Smooth muscle cell (in vitro differentiated cells): Measurements from ENCODE around the gene PAX3. TPM values are rescaled to one million over a fixed set of nuclear protein-coding genes. Genes with fewer than 3 reads are reported as not detected.

Experiments used
- DNase-seq: peaks from one replicate; lab custom pipeline; 2025; ENCODE audit not compliant: unreplicated experiment; lab: John Stamatoyannopoulos, UW
- H2AFZ ChIP-seq: fragments of 200-600 bp; sonication (generic); 2 replicates; pipeline ENCODE4 v1.6.0; 2016; ENCODE audit warnings: antibody characterized with exemption, low read depth, mild to moderate bottlenecking
- H3F3A ChIP-seq: fragments of 200-600 bp; sonication (generic); 2 replicates; pipeline ENCODE4 v1.6.0; 2017; ENCODE audit warnings: antibody characterized with exemption, low read depth
- H3K27ac ChIP-seq: fragments of 200-600 bp; sonication (generic); 2 replicates; pipeline ENCODE4 v1.5.1; 2016; ENCODE audit warnings: low read depth, mild to moderate bottlenecking
- H3K27me3 ChIP-seq: fragments of 200-600 bp; sonication (generic); 2 replicates; pipeline ENCODE4 v1.6.1; 2016; ENCODE audit warnings: low read depth, mild to moderate bottlenecking
- H3K36me3 ChIP-seq: fragments of 200-600 bp; sonication (generic); 2 replicates; pipeline ENCODE4 v1.5.1; 2016; ENCODE audit warnings: low read depth
- H3K4me1 ChIP-seq: fragments of 200-600 bp; sonication (generic); 2 replicates; pipeline ENCODE4 v1.5.1; 2016; ENCODE audit warnings: low read depth
- H3K4me2 ChIP-seq: fragments of 200-600 bp; sonication (generic); 2 replicates; pipeline ENCODE4 v1.6.0; 2016; ENCODE audit warnings: mild to moderate bottlenecking
- H3K4me3 ChIP-seq: fragments of 200-600 bp; sonication (generic); 2 replicates; pipeline ENCODE4 v1.5.1; 2016; ENCODE audit warnings: mild to moderate bottlenecking
- H3K79me2 ChIP-seq: fragments of 200-600 bp; sonication (generic); 2 replicates; pipeline ENCODE4 v1.6.0; 2016; ENCODE audit warnings: low read depth, mild to moderate bottlenecking
- H3K9ac ChIP-seq: fragments of 200-600 bp; sonication (generic); 2 replicates; pipeline ENCODE4 v1.6.0; 2016; ENCODE audit warnings: low read depth
- H3K9me3 ChIP-seq: fragments of 200-600 bp; sonication (generic); replicated peaks from 2 replicates; pipeline ENCODE4 v1.5.1; 2016; ENCODE audit warnings: low read depth
- H4K20me1 ChIP-seq: fragments of 200-600 bp; sonication (generic); 2 replicates; pipeline ENCODE4 v1.6.0; 2016; ENCODE audit warnings: low read depth
- CTCF ChIP-seq: fragments of 200-600 bp; sonication (generic); IDR thresholded peaks from 2 replicates; pipeline ENCODE4 v1.5.1; 2017; ENCODE audit warnings: borderline replicate concordance, mild to moderate bottlenecking, antibody characterized with exemption; ENCODE audit not compliant: insufficient read depth, poor library complexity, severe bottlenecking
- WGBS: methylation state at CpG from one replicate; pipeline ENCODE4 v1.1.7; 2016; ENCODE audit warnings: low lambda C conversion rate; 5-methylcytosine and 5-hydroxymethylcytosine counted together
- polyA plus RNA-seq: library from polyadenylated mRNA; unstranded; fragments of >200 nt; fragmentation: Nextera tagmentation; extraction: Ambion mirVana; gene quantifications from 2 replicates; pipeline ENCODE4 v1.2.1, GENCODE V29; 2016
- total RNA-seq: library from RNA; depleted of rRNA; stranded (reverse); fragments of >200 nt; gene quantifications from 2 replicates; pipeline ENCODE4 v1.2.3, GENCODE V29; 2014

PAX3 gene
- total and polyA plus RNA-seq, 2 experiments from 2014 or later: 0.94 TPM; not detected in 1

DNA sequence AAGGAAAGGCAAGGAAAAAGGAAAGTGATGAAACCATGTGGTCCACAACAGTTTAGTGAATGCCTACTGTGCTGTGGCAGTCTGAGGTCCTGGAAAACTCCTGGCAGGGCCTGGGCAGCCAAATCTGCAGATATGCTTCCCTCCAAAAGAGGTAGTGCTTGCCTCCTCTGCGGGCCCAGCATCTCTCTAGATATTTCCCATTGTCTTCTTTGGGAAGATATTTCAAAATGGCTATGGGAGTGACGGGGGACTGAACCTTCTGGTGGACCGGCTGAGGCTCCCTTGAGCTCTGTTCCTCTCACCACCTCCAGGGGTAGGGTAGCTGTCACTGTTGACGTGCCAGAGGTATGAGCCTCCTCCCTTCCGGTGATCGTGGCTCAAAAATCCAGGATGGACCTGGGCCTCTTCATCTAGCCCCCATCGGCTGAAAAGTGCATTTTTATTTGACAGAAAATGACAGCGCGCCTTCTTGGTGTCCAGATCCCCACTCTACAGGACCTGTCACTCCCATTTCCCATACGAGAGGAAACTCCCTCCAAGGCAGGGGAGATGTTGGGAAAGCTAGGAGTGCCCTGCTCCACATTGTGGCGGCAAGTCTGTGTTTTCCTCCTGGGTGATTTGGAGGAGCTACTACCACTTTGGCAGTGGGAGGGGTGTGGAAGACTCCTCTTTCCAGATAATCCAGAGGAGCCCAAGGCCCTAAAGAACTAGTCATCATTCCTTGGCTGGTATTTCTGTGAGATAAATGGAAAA, 9.4 kb upstream of the PAX3 start:
- no peak overlapping the region for H3K4me2 ChIP-seq
- H3K4me3 ChIP-seq: no peak overlapping the region
- H3K27ac ChIP-seq: no peak overlapping the region
- DNase-seq: no peak
- no peak for TF ChIP-seq CTCF
- H3K27me3 ChIP-seq: peaks cover 100% of the 10 kb centered on the region
- no peak overlapping the region for H2AFZ ChIP-seq
- H3K9me3 ChIP-seq: no peaks in the 10 kb centered on the region
- H3K79me2 ChIP-seq: no peaks in the 10 kb centered on the region
- H3K36me3 ChIP-seq: no peaks in the 10 kb centered on the region
- H4K20me1 ChIP-seq: no peaks in the 10 kb centered on the region
- peaks cover 43% of the 10 kb centered on the region for H3K4me1 ChIP-seq
- H3F3A ChIP-seq: no peaks in the 10 kb centered on the region
- 23% methylated on average over 11 of the region's 11 CpGs for WGBS
- H3K9ac ChIP-seq: no peak overlapping the region

DNA sequence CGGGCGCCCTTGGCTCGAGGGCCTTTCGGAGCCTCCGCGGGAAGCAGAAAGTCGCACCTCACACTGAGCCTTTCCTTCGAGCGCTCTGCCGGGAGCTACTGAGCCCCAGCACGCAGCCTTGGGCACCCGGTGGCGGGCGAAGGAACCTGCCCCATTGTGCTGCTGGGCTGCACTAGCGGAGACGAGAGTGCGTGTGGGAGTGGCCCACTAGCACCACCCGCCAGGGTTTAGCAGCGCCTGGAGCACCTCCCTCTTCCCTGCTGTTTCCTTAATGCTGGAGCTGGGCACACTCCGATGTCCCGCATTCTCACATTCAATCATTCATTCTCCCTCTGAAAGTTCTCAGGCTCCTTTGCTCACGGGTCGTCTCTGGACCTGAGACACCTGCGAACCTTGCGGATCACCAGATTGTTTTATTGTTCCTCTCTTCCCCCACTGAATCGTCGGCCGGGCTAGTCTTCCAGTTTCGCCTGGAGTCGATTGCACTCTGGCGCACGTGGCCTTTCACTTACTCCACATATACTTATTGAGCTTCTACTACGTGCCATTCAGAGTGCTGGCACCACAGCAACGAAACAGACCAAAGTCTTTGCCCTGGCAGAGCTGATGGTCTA, 8.5 kb upstream of the PAX3 start:
- 3% methylated on average over 34 of the region's 34 CpGs for WGBS
- Histone ChIP-seq H4K20me1 (no peaks in the 10 kb centered on the region), H3K9ac (no peak overlapping the region), H3K79me2 (no peaks in the 10 kb centered on the region), H3K36me3 (no peaks in the 10 kb centered on the region), H3K4me3 (no peak overlapping the region), H3F3A (no peaks in the 10 kb centered on the region), H3K4me2 (no peak overlapping the region), H3K27ac (no peak overlapping the region), H3K27me3 (peaks cover 100% of the 10 kb centered on the region), H3K4me1 (peaks cover 40% of the 10 kb centered on the region), H2AFZ (no peak overlapping the region), H3K9me3 (no peaks in the 10 kb centered on the region)
- no peak for DNase-seq
- TF ChIP-seq CTCF: no peak

- Histone ChIP-seq H3K9me3 (no peaks in the 10 kb centered on the region), H3K36me3 (no peaks in the 10 kb centered on the region), H3K27ac (no peak overlapping the region), H2AFZ (no peak overlapping the region), H3K79me2 (no peaks in the 10 kb centered on the region), H3K4me2 (peak overlapping the region; percentile 85), H4K20me1 (no peaks in the 10 kb centered on the region), H3K4me1 (peaks cover 41% of the 10 kb centered on the region), H3K9ac (no peak overlapping the region), H3F3A (no peaks in the 10 kb centered on the region), H3K27me3 (peaks cover 100% of the 10 kb centered on the region), H3K4me3 (peak overlapping the region; percentile 43)
- WGBS: 1% methylated on average over 27 of the region's 27 CpGs
- no peak for DNase-seq
- no peak for TF ChIP-seq CTCF
These were observed 7.8 kb upstream of the PAX3 start for GRCh38 chr2:222306393-222307142.
